ENCODE measurements around the gene GDPD5.
"Not testable (repeated sequence)": the region's sequence is repeated elsewhere in the genome, so short reads cannot be mapped to it uniquely, and the experiment has no call there.

The GDPD5 gene

DNA sequence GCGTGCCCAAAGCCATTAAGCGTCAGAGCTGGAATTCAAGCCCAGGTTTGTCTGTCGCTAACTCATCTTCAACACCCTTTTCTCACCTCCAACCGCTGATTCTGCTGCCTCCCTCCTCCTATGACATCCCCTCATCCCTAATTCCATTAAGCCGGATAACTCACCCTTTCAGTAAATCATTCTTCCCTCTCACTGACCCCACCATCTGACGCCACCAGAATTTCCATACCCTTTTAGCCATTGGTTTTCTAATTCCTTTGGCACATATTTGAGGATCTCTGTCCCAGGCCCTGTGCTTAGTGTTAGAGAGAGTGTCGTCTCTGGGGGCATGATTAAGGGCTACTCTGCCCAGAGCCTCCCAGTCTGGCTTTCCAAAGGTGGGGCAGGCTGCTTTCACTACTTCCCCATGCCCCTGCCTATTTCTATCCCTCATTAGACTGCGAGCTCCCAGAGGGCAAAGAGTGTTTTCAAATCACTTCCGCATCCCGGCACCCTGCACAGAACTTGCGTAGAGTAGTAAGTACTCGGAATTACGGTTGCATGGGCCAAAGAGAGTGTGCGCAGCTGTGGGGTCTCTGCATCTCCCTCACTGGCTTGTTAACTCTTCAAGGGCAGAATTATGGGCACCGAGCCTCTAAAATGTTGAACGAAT, 96.6 kb downstream of the GDPD5 start:
- no peak for DNase-seq (ENCODE audit: low spot score)

DNA sequence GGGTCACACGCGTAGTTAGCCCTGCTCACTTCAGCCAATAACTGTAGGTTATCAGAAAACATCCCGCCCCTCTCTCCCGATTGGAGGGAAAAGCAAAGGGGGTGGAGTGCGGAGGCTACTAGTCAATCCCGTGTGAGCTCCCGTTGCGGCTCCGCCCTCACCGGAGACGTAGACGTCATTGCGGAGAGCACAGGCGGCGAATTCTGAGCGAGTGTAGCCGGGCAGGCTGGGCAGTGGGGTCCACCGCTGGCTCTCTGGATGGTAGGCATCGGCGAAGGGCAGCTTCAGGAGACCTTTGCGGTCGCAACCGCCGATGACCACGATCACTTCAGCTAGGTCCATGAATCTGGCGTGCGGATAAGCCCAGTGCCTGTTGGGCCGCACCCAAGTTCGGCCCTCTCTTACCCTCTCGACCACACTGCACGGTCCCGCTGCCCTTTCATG, 97.4 kb downstream of the GDPD5 start:
- no peak for DNase-seq (ENCODE audit: low spot score)

DNA sequence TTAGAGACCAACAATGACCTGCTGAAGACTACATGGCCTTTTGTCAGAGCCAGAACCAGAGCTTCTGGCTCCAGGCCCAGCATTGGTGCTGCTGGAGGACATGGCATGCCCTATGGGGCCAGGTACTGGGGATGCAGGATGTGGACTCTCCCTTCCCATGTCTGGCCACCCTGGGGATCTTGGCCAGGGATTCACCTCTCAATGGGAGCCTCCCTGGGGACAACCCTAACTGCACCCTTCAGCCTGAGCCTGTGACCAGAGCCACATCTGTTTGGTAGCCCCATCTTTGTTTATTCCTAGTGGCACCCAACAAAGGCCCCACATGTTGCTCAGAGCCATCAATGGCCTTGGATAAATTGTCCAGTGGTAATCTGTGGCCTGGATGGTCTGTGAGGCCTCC, 98.6 kb downstream of the GDPD5 start:
- no peak for DNase-seq (ENCODE audit: low spot score)

DNA sequence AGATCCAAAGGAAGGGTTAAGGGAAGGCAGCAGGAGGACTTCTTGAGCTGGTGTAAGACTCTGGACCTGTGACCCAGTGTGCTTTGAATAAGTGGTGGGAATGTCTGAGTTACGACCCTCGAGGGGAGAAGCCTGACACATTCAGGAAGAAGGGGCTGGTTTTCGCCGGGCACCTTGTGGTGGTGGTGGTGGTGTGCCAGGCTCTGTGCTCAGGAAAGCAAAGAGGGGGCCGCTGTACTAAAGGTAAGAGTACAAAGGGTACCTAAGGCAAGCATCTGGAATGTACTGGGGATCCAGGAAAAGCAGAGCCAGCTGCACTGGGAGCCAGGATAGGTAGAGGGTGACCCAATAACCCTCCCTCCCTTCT, 99.0 kb downstream of the GDPD5 start:
- no peak for DNase-seq (ENCODE audit: low spot score)

DNA sequence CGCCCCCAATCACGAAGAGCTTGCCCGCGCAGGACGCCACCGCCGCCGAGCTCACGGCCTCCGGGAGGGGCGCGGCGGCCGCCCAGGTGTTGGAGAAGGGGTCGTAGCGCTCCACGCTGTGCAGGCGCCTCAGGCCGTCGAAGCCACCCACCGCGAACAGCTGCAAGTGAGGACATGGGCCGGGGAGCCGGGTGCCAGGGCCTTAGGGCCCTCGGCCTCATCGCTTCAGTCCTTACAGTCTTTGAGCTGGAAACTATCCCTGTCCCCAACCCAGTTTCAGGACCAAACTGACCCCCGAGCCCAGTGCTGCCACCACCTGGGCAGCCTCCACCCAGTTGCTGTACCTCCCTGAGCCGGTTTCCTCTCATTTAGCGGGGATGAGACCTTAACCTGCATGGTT, 100.3 kb downstream of the GDPD5 start:
- DNase-seq (ENCODE audit: low spot score), result no peak

DNA sequence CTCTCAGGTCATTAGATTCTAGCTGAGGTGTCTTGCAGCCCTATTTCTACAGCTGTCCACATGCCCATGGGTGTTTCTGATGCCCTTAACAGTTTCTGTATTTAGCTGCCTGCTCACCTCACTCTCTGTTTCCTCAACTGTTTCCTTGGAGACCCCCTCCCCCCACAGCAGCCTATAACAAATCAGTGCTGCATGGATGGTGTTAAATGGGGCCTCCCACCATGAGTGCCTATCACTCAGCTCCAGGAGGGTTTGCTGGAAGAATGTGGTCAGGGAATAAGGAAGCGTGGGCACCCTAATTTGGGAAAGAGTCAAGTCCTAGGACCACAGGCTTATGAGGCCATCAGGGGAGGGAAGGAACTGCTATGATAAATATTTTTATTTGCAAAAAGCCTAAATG, 101.3 kb downstream of the GDPD5 start:
- DNase-seq (ENCODE audit: low spot score), result no peak

DNA sequence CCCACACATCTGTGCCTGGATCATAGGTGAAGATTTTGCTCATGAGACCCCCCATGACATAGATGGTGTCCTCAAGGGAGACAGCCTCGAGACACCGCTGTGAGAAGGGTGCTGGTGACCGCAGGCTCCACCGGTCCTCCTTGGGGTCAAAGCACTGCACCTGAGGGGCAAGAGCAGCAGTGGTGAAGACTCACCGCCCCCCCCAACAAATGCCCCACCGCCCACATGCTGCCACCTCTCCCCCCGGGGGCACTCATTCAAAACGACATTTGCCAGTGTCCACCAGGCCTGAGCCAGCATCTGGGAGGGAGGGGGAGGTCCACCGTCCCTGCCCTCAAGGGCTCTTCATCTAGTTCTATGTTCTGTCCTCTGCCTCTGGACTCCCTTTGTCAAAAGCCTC, 102.0 kb downstream of the GDPD5 start:
- DNase-seq (ENCODE audit: low spot score), result no peak

DNA sequence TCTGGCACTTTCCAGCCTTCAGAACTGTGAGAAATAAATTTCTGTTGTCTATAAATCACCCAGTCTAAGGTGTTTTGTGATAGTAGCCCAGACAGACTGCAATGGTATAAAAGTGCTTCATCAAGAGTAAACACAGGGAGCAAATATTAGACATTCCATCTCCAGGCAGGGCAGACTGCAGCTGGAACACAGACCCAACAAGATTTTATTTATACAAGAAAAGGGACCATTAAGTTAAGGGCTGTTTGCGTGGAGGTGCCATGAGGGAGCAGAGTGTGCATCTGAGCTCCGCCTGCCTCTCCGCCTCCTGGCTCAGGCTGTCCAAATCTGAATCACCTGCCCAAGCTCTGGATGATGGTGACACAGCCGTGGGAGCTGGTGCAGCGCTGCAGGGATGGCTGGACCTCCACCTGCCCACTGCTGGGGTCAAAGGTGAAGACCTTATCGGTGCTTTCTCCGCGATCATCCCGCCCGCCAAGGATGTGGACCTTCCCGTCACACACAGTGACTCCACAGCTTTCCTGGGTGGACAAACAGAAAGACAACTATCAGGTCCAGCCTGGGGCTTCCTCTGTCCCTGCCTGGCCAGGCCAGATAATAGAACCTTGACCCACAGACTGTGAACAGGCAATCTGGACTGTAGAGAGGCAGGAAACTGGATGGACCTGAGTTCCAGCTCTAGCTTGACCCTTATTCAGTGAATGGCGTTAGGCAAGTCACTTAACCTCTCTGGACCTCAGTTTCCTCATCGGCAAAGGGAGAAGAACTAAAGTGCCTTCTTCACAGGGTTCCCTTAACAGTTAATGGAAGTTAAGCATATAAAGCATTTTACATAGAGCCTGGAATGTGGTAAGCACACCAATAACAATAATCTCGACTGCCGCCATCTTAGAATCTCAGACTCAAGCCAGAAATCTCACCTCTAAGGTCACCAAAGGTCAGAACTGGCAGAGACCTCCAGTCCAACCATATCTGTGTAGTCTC, 103.2 kb downstream of the GDPD5 start:
- DNase-seq (ENCODE audit: low spot score), result no peak

DNA sequence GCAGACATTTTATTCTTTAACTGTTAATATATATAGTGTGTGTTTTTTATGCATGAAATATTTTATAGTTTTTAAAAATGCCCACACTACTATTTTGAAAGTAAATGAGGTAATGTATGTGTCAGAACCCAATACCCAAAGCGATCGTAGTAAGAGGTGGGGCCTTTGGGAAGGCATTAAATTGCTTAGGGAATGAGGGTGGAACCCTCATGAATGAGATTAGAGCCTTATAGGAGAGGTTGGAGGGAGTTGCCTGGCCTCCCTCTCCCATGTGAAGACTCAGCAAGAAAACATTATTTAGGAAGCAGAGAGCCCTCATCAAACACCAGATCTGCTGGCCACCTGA, 103.9 kb downstream of the GDPD5 start:
- no peak for DNase-seq (ENCODE audit: low spot score)

DNA sequence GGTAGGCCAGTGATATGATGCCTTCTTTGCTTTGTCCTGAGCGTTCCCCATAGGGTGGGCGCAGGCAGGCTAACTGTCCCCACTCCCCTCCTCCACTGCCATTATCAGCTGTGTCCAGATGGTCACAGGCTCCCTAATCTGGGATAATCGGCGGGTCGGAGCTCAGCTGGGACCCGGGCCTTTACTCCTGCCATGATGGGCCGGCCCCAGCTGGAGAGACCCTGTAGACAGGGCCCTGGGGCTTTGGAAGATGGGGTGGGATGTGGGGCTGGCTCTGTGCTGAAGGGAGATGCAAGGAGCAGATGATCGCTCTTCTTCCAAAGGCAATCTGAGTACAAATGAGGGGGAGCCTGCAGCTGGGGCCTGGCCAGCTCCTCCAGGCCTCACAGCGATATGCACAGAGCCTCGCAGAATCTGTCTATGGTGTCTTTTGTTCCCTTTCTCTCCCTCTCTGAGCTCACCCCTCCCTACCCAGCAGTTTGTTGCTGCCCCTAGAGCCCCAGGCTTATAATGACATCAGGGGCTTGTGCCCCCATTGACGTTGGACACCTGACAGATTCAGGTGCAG, 104.6 kb downstream of the GDPD5 start:
- no peak for DNase-seq (ENCODE audit: low spot score)

DNA sequence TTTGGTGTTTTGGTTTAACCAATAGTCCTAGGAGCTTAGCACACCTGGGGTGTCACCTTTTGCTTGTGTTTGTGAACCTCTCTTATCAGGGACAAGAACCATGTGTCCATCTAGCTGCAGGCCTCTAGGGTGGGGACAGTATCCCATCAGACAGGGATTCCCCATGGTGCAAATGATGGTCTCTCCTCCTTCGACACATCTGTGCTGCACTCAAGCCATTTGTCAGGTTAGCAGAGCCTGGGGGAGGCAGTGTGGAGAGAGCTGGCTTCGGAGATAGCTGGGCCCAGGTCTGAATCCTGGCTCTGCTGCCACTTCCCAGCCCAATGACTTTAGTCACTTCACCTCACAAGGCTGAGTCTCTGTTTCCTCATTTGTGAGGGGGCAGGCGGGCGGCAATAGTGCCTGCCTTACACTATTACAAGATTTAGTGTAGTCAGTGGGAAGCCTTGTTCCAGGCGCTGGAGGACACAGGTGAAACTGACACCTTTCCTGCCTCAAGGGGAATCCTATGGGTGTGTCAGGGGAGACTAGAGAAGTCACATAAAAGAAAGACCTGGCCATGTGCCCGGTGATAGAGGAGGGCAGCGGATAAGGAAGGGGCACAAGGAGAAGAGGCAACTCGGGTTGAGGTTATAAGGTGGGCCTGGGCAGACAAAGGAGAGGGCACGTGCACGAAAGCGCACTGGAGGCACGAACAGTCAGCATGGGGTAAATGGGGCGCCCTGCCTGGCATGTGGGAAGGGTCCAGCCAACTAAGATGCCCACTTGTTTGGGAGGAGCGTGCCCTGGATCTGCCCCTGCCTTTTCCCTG, 105.3 kb downstream of the GDPD5 start:
- DNase-seq (ENCODE audit: low spot score), result no peak

DNA sequence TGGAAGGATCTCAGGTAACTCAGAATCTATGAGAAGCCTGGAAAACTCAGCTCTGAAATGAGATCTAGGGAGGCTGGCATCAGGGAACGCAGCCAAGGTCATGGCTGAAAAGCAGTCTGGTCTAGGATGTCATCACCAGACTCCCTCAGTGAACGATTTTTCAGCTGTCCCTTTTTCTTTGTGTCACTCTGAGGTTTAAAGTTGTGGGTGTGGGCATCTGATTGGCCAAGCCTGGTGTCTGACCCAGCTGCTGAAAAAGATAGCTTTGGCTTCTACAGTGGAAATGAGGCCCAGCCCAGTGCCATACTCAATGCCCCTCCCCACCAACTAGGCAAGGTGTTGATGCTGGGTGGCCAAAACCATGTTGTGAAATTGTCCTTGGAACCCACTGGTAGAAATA, 111.9 kb downstream of the GDPD5 start:
- no peak for DNase-seq (ENCODE audit: low spot score)

DNA sequence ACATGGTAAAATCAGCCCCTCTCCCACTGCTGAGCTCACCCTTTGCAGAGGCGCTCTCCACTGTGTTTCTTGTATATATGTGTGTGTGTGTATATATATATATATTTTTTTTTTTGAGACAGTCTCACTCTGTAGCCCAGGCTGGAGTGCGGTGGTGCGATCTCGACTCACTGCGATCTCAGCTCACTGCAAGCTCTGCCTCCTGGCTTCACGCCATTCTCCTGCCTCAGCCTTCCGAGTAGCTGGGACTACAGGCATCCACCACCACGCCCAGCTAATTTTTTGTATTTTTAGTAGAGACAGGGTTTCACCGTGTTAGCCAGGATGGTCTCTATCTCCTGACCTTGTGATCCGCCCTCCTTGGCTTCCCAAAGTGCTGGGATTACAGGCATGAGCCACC, 112.6 kb downstream of the GDPD5 start:
- not testable (repeated sequence) for DNase-seq (ENCODE audit: low spot score)

DNA sequence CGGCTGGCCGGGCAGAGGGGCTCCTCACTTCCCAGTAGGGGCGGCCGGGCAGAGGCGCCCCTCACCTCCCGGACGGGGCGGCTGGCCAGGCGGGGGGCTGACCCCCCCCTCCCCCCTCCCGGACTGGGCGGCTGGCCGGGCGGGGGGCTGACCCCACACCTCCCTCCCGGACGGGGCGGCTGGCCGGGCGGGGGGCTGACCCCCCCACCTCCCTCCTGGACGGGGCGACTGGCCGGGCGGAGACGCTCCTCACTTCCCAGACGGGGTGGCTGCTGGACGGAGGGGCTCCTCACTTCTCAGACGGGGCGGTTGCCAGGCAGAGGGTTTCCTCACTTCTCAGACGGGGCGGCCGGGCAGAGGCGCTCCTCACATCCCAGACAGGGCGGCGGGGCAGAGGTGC, 115.8 kb downstream of the GDPD5 start:
- not testable (repeated sequence) for DNase-seq (ENCODE audit: low spot score)

DNA sequence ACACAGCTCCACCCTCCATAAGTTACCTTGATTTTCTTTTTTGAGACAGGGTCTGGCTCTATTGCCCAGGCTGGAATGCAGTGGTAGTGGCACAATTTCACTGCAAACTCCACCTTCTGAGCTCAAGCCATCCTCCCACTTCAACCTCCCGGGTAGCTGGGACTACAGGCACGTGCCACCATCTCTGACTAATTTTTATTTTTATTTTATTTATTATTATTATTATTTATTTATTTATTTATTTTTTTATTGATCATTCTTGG, 116.9 kb downstream of the GDPD5 start:
- DNase-seq (ENCODE audit: low spot score), result no peak

DNA sequence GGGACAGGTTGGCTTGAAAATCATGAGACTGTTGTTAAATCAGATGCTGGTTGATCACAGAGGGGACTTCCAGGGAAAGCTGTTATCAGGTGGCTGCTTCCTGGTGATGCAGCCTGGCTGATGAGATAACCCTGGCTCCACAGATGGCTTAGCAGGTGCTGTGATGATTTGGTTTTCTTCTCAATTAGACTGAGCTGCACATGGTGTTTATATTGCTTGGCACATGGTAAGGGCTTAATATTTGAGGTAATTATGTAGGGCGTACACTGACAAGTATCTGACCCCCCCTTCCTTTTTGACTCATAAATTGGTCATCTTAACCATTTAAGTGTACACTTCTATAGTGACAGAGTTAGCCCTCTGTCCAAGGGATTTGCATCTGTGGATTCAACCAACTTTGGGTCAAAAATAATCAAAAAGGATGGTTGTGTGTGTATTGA, 119.4 kb downstream of the GDPD5 start:
- DNase-seq (ENCODE audit: low spot score), result peak; percentile 82

DNA sequence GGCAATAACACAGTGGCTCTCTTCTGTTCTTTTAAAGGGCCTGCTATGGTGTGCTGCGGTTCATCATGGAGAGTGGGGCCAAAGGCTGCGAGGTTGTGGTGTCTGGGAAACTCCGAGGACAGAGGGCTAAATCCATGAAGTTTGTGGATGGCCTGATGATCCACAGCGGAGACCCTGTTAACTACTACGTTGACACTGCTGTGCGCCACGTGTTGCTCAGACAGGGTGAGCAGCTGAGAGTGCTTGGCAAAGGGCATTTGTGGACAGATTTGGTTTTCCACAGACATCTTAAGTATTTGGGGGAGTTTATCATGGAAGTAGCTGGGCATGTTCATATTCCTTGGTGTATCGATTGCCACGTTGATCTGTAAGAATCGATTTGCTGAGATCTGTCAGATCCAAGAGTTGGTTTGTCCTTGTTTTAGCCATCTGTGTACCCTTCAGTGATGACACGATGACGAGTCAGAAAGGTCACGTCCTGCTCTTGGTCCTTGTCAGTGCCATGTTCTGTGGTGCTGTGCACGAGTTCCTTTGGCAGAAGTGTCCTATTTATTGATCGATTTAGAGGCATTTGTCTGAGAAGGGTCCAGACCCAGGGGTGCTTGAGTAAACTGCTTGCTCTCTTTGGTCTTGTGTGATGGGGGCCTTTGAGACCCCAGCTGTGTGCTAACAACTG, 121.6 kb downstream of the GDPD5 start:
- peak; percentile 61 for DNase-seq (ENCODE audit: low spot score)

DNA sequence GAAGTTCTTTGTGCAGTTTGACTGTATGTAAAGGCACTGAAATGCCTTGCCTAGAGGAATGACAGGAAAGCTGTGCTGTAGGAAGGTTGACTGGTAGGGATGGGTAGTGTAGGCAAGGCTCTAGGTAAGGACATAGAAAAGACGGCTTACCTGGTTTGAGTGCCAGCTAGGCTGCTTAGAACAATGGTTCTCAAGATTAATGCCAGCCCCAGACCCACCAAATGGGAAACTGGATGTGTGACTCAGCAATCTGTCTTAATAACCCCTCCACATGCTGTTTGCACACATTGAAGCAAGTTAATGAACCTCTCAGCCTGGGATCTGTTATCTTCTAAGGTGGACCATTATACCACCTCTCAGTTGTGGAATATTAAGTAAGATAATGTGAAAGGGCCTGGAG, 122.7 kb downstream of the GDPD5 start:
- no peak for DNase-seq (ENCODE audit: low spot score)

DNA sequence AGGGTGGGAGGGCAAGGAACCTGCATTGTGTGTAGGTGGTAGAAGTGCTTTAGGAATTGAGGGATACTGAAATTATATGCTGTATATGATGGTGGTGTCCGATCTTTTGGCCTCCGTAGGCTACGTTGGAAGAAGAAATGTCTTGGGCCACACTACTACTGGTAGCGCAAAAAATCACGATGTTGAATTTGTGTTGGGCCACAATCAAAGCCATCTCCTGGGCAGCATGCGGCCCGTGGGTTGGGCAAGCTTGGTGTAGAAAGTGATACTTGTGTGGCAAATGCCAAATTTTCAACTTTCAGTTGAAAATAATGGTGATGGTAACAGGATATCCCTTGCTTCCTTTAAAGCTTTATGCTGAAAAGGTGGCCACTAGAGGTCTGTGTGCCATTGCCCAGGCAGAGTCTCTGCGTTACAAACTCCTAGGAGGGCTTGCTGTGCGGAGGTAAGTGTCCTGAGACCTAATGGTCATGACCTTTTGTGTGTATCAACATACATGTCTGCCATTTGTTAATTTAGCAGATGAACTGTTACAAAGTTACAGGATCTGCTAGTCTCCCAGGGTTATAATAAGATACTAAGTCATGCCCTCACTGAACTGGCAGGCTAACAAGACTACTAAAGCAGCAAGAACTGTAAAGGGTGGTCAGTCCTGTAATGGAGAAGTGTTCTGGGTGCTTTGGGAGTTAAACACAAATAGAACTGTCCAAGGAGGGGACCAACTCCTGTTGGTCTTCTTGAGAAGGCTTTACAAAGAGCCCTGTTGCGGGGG, 123.6 kb downstream of the GDPD5 start:
- no peak for DNase-seq (ENCODE audit: low spot score)

DNA sequence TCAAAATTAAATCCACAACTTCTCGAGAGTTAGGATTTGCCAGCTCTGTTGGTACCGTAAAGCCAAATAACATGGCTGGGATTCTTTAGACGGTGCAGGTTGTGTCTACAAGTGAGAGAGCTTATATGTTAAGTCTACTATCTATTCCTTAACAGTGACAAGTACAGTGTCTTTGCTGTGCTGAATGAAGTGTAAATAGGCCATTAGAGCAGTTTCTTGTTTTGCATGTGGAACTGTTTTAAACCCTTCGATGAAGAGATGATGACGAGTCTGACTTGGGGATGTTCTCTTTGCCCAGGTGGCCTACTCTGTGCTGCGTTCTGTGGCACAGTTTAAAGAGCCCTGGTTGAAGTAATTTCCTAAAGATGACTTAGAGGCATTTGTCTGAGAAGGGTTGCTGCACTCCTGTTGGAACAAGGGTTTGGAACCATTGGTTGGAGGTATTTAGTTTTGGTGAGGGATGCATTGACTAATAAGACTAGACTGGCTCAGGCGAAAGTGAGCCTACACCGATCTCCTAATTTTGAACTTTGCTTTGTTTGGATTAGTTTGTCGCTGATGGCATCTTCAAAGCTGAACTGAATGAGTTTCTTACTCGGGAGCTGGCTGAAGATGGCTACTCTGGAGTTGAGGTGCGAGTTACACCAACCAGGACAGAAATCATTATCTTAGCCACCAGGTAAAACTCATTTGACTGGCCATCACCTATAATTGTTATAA, 125.4 kb downstream of the GDPD5 start:
- peak; percentile 80 for DNase-seq (ENCODE audit: low spot score)

All from RKO (cell line).